MCF 10A (cell line): ENCODE data around the gene DDX54. TPM values are rescaled to one million over a fixed set of nuclear protein-coding genes. Genes with fewer than 3 reads are reported as not detected.

Source experiments
- BruUV-seq: library from RNA; stranded (reverse); fragments of 400-500 nt; replicated peaks from 2 replicates; lab custom pipeline; 2021; lab: Mats Ljungman, UMichigan
- CTCF ChIA-PET: fragments of 300-600 bp; sonication (Branson Sonifier 250); formaldehyde crosslinking; extraction: SDS; loops from one replicate; lab custom pipeline; 2021; ENCODE audit warnings: antibody characterized with exemption, inconsistent platforms; lab: Yijun Ruan, JAX
- POLR2A ChIA-PET: fragments of 300-600, 350-650 bp; sonication (Branson Sonifier 250); formaldehyde crosslinking; extraction: SDS; loops from one replicate; lab custom pipeline; 2020; ENCODE audit warnings: antibody characterized with exemption, inconsistent platforms; lab: Yijun Ruan, JAX
- DNase-seq: peaks from one replicate; pipeline ENCODE4 v3.0.0-alpha.2; 2018; ENCODE audit not compliant: unreplicated experiment
- H3K27ac Mint-ChIP-seq: one replicate; pipeline ENCODE4 v1.8.0; 2022; ENCODE audit warnings: mild to moderate bottlenecking, low read depth, mixed read lengths; ENCODE audit not compliant: unreplicated experiment
- H3K27me3 Mint-ChIP-seq: one replicate; pipeline ENCODE4 v1.8.0; 2022; ENCODE audit warnings: mixed read lengths; ENCODE audit not compliant: insufficient read depth, unreplicated experiment
- H3K36me3 Mint-ChIP-seq: one replicate; pipeline ENCODE4 v1.8.0; 2022; ENCODE audit warnings: mild to moderate bottlenecking, moderate library complexity, mixed read lengths; ENCODE audit not compliant: insufficient read depth, unreplicated experiment
- H3K4me1 Mint-ChIP-seq: one replicate; pipeline ENCODE4 v1.8.0; 2022; ENCODE audit warnings: mixed read lengths; ENCODE audit not compliant: insufficient read depth, unreplicated experiment
- H3K4me3 Mint-ChIP-seq: one replicate; pipeline ENCODE4 v1.8.0; 2022; ENCODE audit warnings: mild to moderate bottlenecking, moderate library complexity, mixed read lengths; ENCODE audit not compliant: unreplicated experiment
- H3K9me3 Mint-ChIP-seq: one replicate; pipeline ENCODE4 v1.8.0; 2022; ENCODE audit warnings: mixed read lengths; ENCODE audit not compliant: unreplicated experiment
- CTCF ChIP-seq: fragments of 200-600 bp; IDR thresholded peaks from one replicate; pipeline ENCODE4 v1.8.0; 2022; ENCODE audit warnings: antibody characterized with exemption, mild to moderate bottlenecking; ENCODE audit not compliant: unreplicated experiment
- intact Hi-C: fragments of 100-400 bp; cut with micrococcal nuclease; formaldehyde crosslinking; loops from 2 replicates; pipeline ENCODE4 v1.14.1; 2022
- total RNA-seq: library from RNA; stranded (reverse); gene quantifications from 2 replicates; pipeline ENCODE4 v1.2.3, GENCODE V29; 2022

Gene DDX54
- total RNA-seq, 1 experiment from 2014 or later = 75.8 TPM

GRCh38 chr12:113163030-113163360 lies 22.3 kb downstream of the DDX54 start:
- Mint-ChIP-seq H3K27me3 (no peaks in the 10 kb centered on the region), H3K27ac (no peak overlapping the region), H3K36me3 (peaks cover 67% of the 10 kb centered on the region), H3K9me3 (no peaks in the 10 kb centered on the region), H3K4me3 (no peak overlapping the region), H3K4me1 (peaks cover 11% of the 10 kb centered on the region)
- no peak for TF ChIP-seq CTCF
- CTCF ChIA-PET = interaction anchor here (0.6 to 0.8 kb wide), 2 partner anchors 11 to 1313 kb away, joined by 3 to 9 read pairs; no protein-coding TSS in a partner anchor
- no peak for DNase-seq
- intact Hi-C loops = no loop called here
- POLR2A ChIA-PET = interaction anchor here (0.9 kb wide), 1 partner anchor 22 kb away, joined by 3 read pairs; no protein-coding TSS in a partner anchor
- no TSS peak for BruUV-seq

- H3K27me3 Mint-ChIP-seq = no peaks in the 10 kb centered on the region
- no peak overlapping the region for H3K4me3 Mint-ChIP-seq
- H3K36me3 Mint-ChIP-seq = peaks cover 68% of the 10 kb centered on the region
- no peak for TF ChIP-seq CTCF
- H3K4me1 Mint-ChIP-seq = peaks cover 11% of the 10 kb centered on the region
- POLR2A ChIA-PET = interaction anchor here (0.9 to 1.6 kb wide), 2 partner anchors 10 to 22 kb away, joined by 3 read pairs; no protein-coding TSS in a partner anchor
- CTCF ChIA-PET = interaction anchor here (0.6 to 1.5 kb wide), 4 partner anchors 114 to 1313 kb away, joined by 3 to 6 read pairs (median 5); no protein-coding TSS in a partner anchor
- DNase-seq = peak; percentile 37
- no peaks in the 10 kb centered on the region for H3K9me3 Mint-ChIP-seq
- no TSS peak for BruUV-seq
- intact Hi-C loops = no loop called here
- no peak overlapping the region for H3K27ac Mint-ChIP-seq
Observed at GRCh38 chr12:113162102-113163029, 22.9 kb downstream of the DDX54 start.

DNA sequence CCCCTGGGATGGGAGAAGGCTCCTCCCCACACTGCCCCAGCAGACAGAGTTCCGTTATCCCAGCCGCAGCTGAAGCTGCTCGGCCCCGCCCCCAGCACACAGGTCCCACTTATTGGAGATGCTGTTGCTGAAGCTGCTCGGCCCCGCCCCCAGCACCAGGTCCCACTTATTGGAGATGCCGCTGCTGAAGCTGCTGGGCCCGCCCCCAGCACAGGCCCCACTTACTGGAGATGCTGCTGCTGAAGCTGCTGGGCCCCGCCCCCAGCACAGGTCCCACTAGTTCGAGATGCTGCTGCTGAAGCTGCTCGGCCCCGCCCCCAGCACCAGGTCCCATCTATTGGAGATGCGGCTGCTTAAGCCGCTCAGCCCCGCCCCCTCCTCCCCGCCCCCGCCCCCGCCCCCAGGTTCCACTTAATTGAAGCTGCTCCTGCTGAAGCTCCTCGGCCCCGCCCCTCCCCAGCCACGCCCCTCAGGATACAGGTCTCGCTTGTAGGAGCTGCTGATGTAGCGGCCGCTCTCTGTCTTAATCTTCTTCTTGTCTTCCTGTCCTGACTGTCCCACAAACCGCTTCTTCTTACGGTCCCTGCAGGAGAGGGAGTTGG lies 23.8 kb downstream of the DDX54 start:
- BruUV-seq = no TSS peak
- CTCF ChIA-PET = interaction anchor here (0.6 to 4.6 kb wide), 3 partner anchors 11 to 119 kb away, joined by 3 to 33 read pairs (median 5); no protein-coding TSS in a partner anchor
- TF ChIP-seq CTCF = no peak
- Mint-ChIP-seq H3K4me3 (no peak overlapping the region), H3K9me3 (no peaks in the 10 kb centered on the region), H3K36me3 (peaks cover 67% of the 10 kb centered on the region), H3K27me3 (no peaks in the 10 kb centered on the region), H3K4me1 (peaks cover 11% of the 10 kb centered on the region), H3K27ac (no peak overlapping the region)
- intact Hi-C loops = no loop called here
- POLR2A ChIA-PET = interaction anchor here (0.7 to 1.6 kb wide), 2 partner anchors 10 to 1054 kb away, joined by 3 to 6 read pairs; no protein-coding TSS in a partner anchor
- peak; percentile 21 for DNase-seq
